Cardiac muscle cell (in vitro differentiated cells and primary cell): ENCODE results near the gene PIGM. TPM values are rescaled to one million over a fixed set of nuclear protein-coding genes. Genes with fewer than 3 reads are reported as not detected.

Experiments
- DNase-seq, 2 donors: peaks; one replicate each; pipeline versions ENCODE4 v3.0.0 to v3.0.0-alpha.2; 2010 to 2017; ENCODE audit warnings: low read depth in 1 of 2, low spot score in 1 of 2
- H3K27ac ChIP-seq: fragments of 200-600 bp; sonication (generic); 2 replicates; pipeline ENCODE4 v1.5.1; 2016
- H3K27me3 ChIP-seq: fragments of 200-600 bp; sonication (generic); 2 replicates; pipeline ENCODE4 v1.6.0; 2016; ENCODE audit warnings: control low read depth
- H3K36me3 ChIP-seq: fragments of 200-600 bp; sonication (generic); 2 replicates; pipeline ENCODE4 v1.5.1; 2016; ENCODE audit warnings: control low read depth
- H3K4me1 ChIP-seq: fragments of 200-600 bp; sonication (generic); 2 replicates; pipeline ENCODE4 v1.8.1; 2017; ENCODE audit warnings: low read depth, mild to moderate bottlenecking, mixed run types
- H3K4me3 ChIP-seq: fragments of 200-600 bp; sonication (generic); 2 replicates; pipeline ENCODE4 v1.5.1; 2016; ENCODE audit warnings: mild to moderate bottlenecking
- H3K9me3 ChIP-seq: fragments of 200-600 bp; sonication (generic); 2 replicates; pipeline ENCODE4 v1.5.1; 2017; ENCODE audit warnings: low read depth, mild to moderate bottlenecking, control low read depth
- polyA plus RNA-seq: library from polyadenylated mRNA; unstranded; fragments of >200 nt; fragmentation: Nextera tagmentation; extraction: Ambion mirVana; gene quantifications from 2 replicates; pipeline ENCODE4 v1.2.1, GENCODE V29; 2016
- total RNA-seq: library from RNA; depleted of rRNA; stranded (reverse); fragments of >200 nt; gene quantifications from 2 replicates; pipeline ENCODE4 v1.2.3, GENCODE V29; 2016
- TF ChIP-seq, protein P1 (sequence below): IDR thresholded peaks from 2 replicates; pipeline ENCODE4 v1.5.1; 2012; ENCODE audit warnings: low read depth, mild to moderate bottlenecking, low read length

PIGM gene
- total and polyA plus RNA-seq, 2 experiments from 2014 or later, result 4.7 to 4.9 TPM

DNA sequence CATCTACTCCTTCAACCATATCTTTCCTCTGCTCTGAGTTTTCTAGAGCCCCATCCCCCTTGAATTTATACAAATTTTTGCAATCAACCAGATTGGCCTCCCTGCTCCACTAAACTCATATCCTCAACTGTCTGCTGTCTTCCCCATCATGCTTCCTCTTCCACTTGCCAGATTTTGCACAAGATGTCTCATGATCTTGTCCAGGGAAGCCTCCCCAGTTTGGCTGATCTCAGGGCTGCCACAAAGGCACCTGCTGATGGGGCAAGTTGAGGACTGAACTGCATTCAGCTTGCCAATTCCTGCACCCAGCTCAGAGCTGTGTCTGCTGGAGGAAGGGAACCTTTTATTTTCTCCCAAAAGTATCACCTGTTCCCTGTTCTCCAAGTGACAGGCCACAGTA is 45.7 kb upstream of the PIGM start:
- TF ChIP-seq, protein P1, sequence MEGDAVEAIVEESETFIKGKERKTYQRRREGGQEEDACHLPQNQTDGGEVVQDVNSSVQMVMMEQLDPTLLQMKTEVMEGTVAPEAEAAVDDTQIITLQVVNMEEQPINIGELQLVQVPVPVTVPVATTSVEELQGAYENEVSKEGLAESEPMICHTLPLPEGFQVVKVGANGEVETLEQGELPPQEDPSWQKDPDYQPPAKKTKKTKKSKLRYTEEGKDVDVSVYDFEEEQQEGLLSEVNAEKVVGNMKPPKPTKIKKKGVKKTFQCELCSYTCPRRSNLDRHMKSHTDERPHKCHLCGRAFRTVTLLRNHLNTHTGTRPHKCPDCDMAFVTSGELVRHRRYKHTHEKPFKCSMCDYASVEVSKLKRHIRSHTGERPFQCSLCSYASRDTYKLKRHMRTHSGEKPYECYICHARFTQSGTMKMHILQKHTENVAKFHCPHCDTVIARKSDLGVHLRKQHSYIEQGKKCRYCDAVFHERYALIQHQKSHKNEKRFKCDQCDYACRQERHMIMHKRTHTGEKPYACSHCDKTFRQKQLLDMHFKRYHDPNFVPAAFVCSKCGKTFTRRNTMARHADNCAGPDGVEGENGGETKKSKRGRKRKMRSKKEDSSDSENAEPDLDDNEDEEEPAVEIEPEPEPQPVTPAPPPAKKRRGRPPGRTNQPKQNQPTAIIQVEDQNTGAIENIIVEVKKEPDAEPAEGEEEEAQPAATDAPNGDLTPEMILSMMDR, result no peak
- no peak for DNase-seq
- Histone ChIP-seq H3K9me3 (no peaks in the 10 kb centered on the region), H3K27ac (no peak overlapping the region), H3K4me3 (no peak overlapping the region), H3K36me3 (no peaks in the 10 kb centered on the region), H3K27me3 (peaks cover 54% of the 10 kb centered on the region), H3K4me1 (no peaks in the 10 kb centered on the region)

DNA sequence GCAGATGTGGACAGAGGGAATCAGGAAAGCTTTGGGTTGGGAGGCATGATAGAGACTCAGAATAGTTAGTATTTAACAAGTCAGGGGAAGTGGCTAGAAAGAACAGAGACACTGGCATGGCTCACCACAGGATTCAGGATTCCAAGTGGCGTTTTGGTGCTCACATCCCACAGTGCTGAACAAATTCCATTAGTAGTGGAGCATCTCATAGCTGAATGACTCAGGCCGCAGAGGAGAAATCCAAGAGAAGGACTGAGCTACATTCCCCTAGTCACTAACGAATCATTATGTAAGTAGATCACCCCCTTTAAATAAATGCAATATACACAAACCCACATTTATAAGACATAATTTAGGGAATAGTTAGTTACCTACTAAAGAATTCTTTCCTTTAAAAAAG is 44.5 kb upstream of the PIGM start:
- Histone ChIP-seq H3K9me3 (no peaks in the 10 kb centered on the region), H3K36me3 (no peaks in the 10 kb centered on the region), H3K4me3 (no peak overlapping the region), H3K27me3 (peaks cover 52% of the 10 kb centered on the region), H3K4me1 (no peaks in the 10 kb centered on the region), H3K27ac (no peak overlapping the region)
- DNase-seq, result no peak
- TF ChIP-seq, protein P1, result no peak

DNA sequence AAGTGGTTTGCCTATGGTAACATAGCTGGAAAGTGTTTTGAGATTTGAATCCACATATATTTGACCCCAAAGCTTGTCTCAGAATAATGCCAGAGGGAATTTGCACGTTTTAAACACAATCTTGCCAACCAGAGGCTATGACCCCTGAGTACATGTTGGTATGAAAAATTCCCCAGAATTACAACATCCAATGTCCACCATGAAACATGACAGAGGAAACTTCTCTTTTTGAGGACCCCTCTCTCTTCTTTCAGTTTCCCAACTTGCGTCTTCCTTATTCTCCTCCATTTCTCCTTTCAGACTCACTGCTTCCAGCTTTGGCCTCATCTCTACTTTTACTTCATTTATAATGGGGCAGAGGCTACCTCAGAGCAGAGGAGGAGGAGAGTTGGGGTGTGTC is 44.0 kb upstream of the PIGM start:
- no peaks in the 10 kb centered on the region for H3K36me3 ChIP-seq
- H3K27me3 ChIP-seq, result peaks cover 48% of the 10 kb centered on the region
- no peak overlapping the region for H3K27ac ChIP-seq
- TF ChIP-seq, protein P1, result no peak
- no peak for DNase-seq
- no peak overlapping the region for H3K4me3 ChIP-seq
- no peaks in the 10 kb centered on the region for H3K9me3 ChIP-seq
- H3K4me1 ChIP-seq, result no peaks in the 10 kb centered on the region

DNA sequence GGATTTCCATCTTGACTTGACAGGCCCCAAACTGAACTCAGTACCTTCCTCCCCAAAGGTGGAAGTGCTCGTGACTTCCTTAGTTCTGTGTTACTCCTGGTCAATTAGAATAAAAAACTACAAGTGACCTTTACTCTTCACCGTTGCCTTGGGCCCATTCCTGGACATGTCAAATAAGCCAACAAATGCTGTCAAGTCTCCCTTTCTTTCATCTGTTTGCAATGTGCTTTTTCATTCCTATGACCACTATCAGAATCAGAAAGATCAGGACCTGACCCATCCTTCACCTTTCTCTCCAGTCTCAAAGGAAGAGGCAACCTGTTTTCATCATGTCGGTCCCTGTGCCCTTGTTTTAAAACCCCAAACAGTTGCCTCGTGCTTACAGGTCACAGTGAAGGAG is 43.1 kb upstream of the PIGM start:
- no peak for DNase-seq
- H3K9me3 ChIP-seq, result no peaks in the 10 kb centered on the region
- H3K27me3 ChIP-seq, result peaks cover 38% of the 10 kb centered on the region
- H3K4me1 ChIP-seq, result no peaks in the 10 kb centered on the region
- H3K36me3 ChIP-seq, result no peaks in the 10 kb centered on the region
- H3K4me3 ChIP-seq, result no peak overlapping the region
- H3K27ac ChIP-seq, result no peak overlapping the region
- TF ChIP-seq, protein P1, result no peak

- H3K27ac ChIP-seq, result no peak overlapping the region
- TF ChIP-seq, protein P1, result no peak
- no peaks in the 10 kb centered on the region for H3K9me3 ChIP-seq
- peaks cover 8% of the 10 kb centered on the region for H3K4me1 ChIP-seq
- peaks cover 22% of the 10 kb centered on the region for H3K27me3 ChIP-seq
- no peak for DNase-seq
- no peak overlapping the region for H3K4me3 ChIP-seq
- no peaks in the 10 kb centered on the region for H3K36me3 ChIP-seq
Observed at GRCh38 chr1:160071289-160071688, 39.5 kb upstream of the PIGM start.
